ENCODE data around the gene EIF4E3. TPM values are rescaled to one million over a fixed set of nuclear protein-coding genes. Genes with fewer than 3 reads are reported as not detected.

The EIF4E3 gene
- total RNA-seq: 22.8 TPM

DNA sequence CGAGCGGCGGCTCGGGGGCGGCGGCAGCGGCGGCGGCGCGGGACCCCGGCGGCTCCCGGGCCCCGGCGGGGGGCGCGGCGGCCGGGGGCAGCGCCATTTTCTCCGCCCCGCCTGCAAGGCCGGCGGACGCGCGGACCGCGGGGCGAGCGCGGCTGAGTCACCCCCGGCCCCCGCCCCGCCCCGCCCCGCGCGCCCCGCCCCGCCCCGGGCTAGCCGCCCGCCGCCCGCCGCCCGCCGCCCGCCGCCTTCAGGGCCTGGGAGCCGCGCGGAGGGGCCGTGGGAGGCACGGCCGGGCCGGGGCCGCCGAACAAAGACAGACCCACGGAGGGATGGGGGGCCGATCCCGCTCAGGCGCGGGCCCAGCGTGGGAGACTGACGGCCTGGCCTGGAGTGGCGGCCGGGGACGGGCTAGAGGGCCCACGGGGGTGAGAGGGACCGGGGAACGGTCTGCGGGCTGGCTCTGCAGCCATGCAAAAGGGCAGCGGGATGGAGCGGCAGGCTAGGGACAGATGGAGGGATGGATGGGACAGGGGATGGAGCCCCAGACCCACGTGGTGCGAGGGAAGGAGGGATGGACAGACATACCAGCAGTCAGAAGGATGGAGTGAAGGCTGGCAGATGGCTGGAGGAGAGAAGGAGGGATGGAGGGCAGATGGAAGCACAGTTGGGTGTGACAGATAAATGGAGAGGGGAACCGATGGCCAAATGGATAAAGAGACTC is at the start of gene EIF4E3:
Gene EIF4E3 (minus strand): TSS at position 132 of the 721 bp plus-strand sequence. CDS start 35 bp downstream, at position 97.
- FAIRE-seq: no peak
- DNase-seq (ENCODE audit: low spot score in 2 of 2): peak; percentile 89 to 90

DNA sequence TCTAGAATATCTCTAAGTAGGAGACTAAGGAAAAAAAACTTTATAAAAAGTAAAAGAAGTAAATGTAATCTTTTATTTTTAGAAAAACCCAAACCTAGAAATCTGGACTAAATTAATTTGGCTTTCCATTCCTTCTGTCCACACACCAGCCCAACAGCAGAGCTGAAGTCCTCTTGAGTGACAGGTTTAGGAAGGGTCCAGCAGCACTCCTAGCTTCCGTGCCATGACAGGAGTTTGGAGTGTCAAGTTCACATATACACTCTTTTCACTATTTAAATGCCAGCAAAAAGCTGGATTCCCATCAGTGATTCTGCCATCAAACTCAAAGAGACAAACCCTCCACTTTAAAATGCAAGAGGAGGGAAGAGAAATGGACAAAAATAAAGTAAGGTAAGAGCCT is 46.7 kb upstream of the EIF4E3 start:
- DNase-seq (ENCODE audit: low spot score in 2 of 2) (no peak), FAIRE-seq (no peak)

DNA sequence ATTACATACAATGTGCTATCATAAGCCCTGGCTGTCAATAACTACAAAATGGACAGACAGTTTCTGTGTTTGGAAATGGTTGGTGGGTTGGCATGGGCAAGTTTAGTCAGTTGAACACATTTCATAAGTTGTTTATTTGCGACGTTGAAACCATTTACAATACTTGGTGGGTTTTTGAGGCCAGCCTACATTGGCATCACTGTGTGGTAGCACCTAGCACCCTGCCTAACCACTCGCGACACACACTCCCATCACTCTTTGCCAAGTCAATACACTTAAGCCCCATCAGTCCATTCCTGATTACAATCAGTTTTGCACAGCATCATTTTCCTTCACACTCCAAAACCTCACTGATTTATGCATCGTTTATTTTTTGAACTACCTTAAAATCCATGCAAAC is 45.9 kb upstream of the EIF4E3 start:
- no peak for FAIRE-seq
- DNase-seq (ENCODE audit: low spot score in 2 of 2): no peak

DNA sequence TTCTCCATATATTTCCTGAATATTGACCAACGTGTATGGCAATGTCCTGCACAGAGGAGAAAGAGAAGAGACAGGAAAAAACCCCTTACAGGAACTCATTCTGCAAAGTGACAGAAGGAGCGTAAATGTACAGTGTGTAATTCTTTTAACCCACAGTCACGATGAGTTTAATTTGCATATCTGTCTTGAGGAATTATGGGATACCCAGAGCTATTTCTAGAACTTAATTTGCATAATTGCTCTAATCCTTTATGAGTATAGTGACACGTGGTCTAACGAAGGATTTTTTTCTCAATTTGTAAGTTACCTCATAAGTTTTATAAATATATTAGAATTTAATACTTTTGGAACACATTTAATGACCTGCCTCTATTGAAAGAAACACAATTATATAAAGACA is 38.2 kb upstream of the EIF4E3 start:
- FAIRE-seq (no peak), DNase-seq (ENCODE audit: low spot score in 2 of 2) (no peak)

DNA sequence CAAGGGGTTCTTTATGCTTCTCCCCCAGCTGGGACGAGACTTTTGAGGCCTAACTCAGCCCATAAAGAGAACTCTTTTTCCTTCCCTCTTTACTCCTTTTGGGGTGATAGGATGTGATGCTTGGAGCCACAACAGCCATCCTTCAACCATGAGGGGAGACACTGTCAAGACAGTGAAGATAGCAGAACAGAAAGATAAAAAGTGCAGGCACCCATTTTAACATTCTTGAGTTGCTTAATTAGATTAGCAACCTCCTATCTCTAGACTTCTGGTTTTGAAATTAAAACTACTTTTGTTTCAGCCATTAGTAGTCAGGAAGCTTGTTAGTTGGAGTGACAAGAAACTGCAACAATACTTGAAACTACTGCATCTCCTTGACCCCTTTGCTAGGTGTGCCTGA is 34.9 kb upstream of the EIF4E3 start:
- no peak for FAIRE-seq
- no peak for DNase-seq (ENCODE audit: low spot score in 2 of 2)

GRCh38 chr3:71759401-71759800 is 34.2 kb upstream of the EIF4E3 start:
- DNase-seq (ENCODE audit: low spot score in 2 of 2): no peak
- FAIRE-seq: no peak

- FAIRE-seq: no peak
Observed at GRCh38 chr3:71758091-71758490, 32.9 kb upstream of the EIF4E3 start.

DNA sequence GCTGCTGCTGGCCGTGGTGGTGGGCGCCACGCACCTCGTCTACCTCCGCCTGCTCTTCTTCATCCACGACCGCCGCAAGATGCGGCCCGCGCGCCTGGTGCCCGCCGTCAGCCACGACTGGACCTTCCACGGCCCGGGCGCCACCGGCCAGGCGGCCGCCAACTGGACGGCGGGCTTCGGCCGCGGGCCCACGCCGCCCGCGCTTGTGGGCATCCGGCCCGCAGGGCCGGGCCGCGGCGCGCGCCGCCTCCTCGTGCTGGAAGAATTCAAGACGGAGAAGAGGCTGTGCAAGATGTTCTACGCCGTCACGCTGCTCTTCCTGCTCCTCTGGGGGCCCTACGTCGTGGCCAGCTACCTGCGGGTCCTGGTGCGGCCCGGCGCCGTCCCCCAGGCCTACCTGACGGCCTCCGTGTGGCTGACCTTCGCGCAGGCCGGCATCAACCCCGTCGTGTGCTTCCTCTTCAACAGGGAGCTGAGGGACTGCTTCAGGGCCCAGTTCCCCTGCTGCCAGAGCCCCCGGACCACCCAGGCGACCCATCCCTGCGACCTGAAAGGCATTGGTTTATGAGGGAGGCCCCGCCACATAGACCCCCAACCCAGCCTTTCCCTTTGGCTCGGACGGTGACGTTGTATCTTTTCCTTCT is 29.5 kb upstream of the EIF4E3 start:
- FAIRE-seq: no peak
- no peak for DNase-seq (ENCODE audit: low spot score in 2 of 2)

More at GRCh38 chr3:71758091-71758490, 32.9 kb upstream of the EIF4E3 start:
- no peak for DNase-seq (ENCODE audit: low spot score in 2 of 2)

DNA sequence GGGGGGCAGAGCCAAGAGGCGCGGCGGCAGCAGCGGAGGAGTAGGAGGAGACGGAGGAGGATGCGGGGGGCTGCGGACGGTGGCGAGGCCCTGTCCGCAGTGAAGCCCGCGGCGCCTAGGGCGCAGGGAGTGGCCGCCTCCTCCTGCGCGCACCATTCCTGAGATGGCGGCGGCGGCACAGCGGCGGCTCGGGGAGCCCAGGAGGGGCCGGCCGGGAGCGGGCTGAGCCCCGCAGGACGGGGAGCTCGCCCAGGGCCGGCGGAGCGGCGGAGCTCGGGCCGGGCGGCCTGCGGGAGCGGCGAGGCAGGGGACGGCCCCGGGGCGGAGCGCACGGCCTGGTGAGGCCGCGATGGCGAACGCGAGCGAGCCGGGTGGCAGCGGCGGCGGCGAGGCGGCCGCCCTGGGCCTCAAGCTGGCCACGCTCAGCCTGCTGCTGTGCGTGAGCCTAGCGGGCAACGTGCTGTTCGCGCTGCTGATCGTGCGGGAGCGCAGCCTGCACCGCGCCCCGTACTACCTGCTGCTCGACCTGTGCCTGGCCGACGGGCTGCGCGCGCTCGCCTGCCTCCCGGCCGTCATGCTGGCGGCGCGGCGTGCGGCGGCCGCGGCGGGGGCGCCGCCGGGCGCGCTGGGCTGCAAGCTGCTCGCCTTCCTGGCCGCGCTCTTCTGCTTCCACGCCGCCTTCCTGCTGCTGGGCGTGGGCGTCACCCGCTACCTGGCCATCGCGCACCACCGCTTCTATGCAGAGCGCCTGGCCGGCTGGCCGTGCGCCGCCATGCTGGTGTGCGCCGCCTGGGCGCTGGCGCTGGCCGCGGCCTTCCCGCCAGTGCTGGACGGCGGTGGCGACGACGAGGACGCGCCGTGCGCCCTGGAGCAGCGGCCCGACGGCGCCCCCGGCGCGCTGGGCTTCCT is 28.8 kb upstream of the EIF4E3 start, which contains the start of gene GPR27:
Gene GPR27 (plus strand): TSS at position 155 of the 909 bp plus-strand sequence. CDS start 195 bp downstream, at position 350.
- FAIRE-seq (no peak), DNase-seq (ENCODE audit: low spot score in 2 of 2) (peak; percentile 23 to 42)

GRCh38 chr3:71752831-71753700 is 27.9 kb upstream of the EIF4E3 start:
- peak in 1 of 2 donors; percentile 24 for DNase-seq (ENCODE audit: low spot score in 2 of 2)

DNA sequence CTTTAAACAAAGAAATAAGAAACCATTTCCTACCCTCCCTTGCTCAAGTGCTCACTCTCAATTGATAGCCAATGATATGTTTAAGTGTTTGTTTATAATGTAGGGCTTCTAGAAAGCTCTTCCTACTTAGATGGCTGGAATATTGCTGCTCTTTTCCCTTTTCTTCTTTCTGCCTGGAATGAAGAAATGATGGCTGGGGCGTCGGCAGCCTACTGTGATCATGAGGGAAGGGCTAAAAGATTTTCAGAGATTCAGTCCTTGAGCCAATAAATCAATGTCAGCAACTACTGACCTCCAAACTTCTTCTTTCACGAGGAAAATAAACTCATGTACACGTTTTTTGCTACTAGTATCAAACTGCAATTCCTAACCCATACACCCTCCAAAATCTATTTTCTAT is 26.4 kb upstream of the EIF4E3 start:
- FAIRE-seq: no peak
- DNase-seq (ENCODE audit: low spot score in 2 of 2): no peak

More at GRCh38 chr3:71752831-71753700, 27.9 kb upstream of the EIF4E3 start:
- FAIRE-seq: no peak

DNA sequence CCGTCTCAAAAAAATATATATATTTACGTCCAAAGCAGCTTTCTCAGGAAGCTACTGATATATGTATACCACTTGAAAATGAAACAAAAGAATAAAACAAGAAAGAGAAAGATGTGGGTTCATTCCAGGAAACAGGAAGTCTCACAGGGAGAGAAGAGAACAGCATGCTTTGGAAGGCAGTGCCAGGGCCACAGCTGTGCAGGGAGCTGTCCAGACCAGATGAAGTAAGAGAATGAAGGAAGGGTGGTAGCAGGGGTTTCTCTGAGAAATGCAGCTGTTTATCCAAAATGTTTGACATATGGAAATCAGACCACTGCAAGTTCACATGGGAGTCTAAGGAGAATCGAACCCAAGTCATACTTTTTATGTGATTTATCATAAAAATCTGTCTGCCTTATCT is 19.5 kb upstream of the EIF4E3 start:
- FAIRE-seq (no peak), DNase-seq (ENCODE audit: low spot score in 2 of 2) (no peak)

GRCh38 chr3:71742621-71743020 is 17.4 kb upstream of the EIF4E3 start:
- DNase-seq (ENCODE audit: low spot score in 2 of 2) (no peak), FAIRE-seq (no peak)

DNA sequence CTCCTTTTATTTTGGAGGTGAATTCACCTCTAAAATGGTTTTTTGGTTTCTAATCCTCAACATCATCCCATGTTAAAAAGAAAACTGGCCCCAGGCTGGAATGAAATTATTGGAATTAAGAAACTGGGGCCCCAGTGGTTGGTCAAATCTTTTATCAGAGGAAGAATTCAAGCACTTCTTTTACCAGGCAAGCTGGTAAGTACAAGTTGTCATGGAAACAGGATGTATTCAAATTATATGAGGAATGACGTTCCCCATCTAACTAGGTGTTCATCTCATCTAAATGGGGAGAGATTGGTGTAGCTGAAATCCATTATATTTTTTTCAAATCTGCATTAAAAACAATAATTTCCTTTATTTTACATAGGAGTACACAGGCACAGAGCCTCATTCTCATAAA is 9.7 kb upstream of the EIF4E3 start:
- FAIRE-seq: no peak
- no peak for DNase-seq (ENCODE audit: low spot score in 2 of 2)

GRCh38 chr3:71733319-71733718 is 8.1 kb upstream of the EIF4E3 start:
- FAIRE-seq: no peak
- DNase-seq (ENCODE audit: low spot score in 2 of 2): no peak

DNA sequence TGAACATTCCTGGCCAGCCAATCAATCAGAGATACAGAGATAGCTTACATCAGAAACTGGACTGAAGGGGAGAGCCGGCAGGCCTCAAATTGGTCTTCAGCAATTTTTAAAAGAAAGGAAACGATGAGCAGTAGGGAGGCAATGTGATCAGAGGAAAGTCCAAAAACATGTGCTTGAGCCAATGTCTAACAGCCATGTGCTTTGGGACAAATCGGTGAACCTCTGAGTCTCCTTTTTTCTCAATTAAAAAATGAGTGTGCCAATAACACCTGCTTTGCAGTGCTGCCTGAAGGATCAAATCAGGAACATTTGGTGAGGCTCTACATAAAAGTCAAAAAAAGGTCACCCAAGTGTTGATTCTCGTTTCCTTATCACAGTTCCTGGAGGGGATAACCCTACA is 7.4 kb upstream of the EIF4E3 start:
- FAIRE-seq (no peak), DNase-seq (ENCODE audit: low spot score in 2 of 2) (no peak)

- DNase-seq (ENCODE audit: low spot score in 2 of 2) (no peak), FAIRE-seq (no peak)
Observed at GRCh38 chr3:71728632-71729342, 3.6 kb upstream of the EIF4E3 start.

DNA sequence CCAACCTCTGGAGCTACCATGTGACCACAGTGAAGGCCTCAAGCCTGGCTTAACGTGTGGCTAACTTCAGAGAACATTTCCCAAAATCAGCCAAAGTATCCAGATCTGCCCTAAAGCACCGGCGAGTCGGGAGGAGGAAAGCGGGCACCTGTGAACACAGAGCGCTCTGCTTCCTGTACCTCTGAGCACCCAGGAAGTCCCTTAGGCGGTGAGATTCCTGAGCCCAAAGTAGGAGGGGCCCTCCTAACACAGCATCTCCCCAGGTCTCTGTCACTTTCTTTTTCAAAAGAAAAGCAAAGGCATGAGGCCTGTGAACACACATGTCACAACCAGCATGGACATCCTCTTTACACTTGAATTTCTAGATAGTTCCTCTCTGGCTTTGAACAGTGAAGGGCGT is 944 bp upstream of the EIF4E3 start:
- DNase-seq (ENCODE audit: low spot score in 2 of 2) (no peak), FAIRE-seq (no peak)

DNA sequence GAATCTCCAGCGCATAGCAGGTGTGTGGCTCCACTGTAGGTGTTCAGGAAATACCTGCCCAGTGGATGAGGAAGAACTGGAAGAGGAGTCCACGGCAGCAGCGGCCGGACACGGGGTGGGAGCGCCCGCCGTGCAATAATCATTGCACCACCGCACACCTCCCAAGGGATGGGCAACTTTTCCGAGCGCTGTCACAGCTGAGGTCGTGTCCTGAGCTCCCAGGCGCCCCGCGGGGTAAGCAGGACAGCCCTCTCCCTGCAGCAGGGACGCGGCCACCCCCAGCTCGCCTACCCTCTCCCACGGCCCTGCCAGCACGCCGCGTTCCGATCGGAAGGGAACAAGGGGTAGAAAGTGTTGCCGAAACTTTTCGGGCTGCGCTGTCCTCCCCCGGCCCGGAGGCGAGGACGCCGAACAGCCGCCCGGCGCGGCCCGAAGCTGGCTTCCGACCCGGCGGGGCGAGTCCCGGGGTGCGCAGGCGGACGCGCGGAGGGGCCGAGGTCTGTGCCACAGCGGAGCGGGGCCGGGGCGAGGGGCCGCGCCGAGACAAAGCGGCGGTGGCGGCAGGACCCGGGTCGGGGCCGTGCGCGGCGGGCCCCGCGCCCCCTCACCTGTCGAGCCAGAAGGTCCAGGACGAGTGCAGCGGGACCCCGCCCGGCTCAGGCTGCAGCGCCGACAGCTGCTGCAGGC is 475 bp downstream of the EIF4E3 start:
- peak; percentile 47 to 51 for DNase-seq (ENCODE audit: low spot score in 2 of 2)
- no peak for FAIRE-seq

All from frontal cortex (tissue), 4 donors.